Neuronal stem cell (in vitro differentiated cells): Measurements from ENCODE around the gene NPTXR. TPM values are rescaled to one million over a fixed set of nuclear protein-coding genes. Genes with fewer than 3 reads are reported as not detected.

Source experiments
- DNase-seq: peaks from one replicate; pipeline ENCODE4 v3.0.0-alpha.2; 2013; ENCODE audit warnings: low spot score
- H2AFZ ChIP-seq: one replicate; pipeline ENCODE4 v1.6.1; 2013; ENCODE audit warnings: mild to moderate bottlenecking, low read length, inconsistent platforms
- H2AK5ac ChIP-seq: 2 replicates; pipeline ENCODE4 v1.6.1; 2013; ENCODE audit warnings: low read depth, mild to moderate bottlenecking, inconsistent platforms, low read length, moderate library complexity, mixed read lengths
- H2BK120ac ChIP-seq: 2 replicates; pipeline ENCODE4 v1.6.1; 2013; ENCODE audit warnings: low read depth, mild to moderate bottlenecking, inconsistent platforms, low read length, moderate library complexity, mixed read lengths
- H2BK12ac ChIP-seq: one replicate; pipeline ENCODE4 v1.6.1; 2013; ENCODE audit warnings: low read length, inconsistent platforms
- H2BK15ac ChIP-seq: 2 replicates; pipeline ENCODE4 v1.6.1; 2013; ENCODE audit warnings: mild to moderate bottlenecking, low read length, inconsistent platforms, mixed read lengths
- H2BK5ac ChIP-seq: one replicate; pipeline ENCODE4 v1.6.1; 2013; ENCODE audit warnings: inconsistent platforms, mild to moderate bottlenecking, low read length, moderate library complexity
- H3K14ac ChIP-seq: one replicate; pipeline ENCODE4 v1.6.1; 2013; ENCODE audit warnings: low read length, inconsistent platforms
- H3K18ac ChIP-seq: 2 replicates; pipeline ENCODE4 v1.6.1; 2013; ENCODE audit warnings: low read length, inconsistent platforms
- H3K23ac ChIP-seq: 2 replicates; pipeline ENCODE4 v1.6.1; 2013; ENCODE audit warnings: low read depth, mild to moderate bottlenecking, mixed read lengths, low read length, inconsistent platforms; ENCODE audit not compliant: poor library complexity
- H3K27ac ChIP-seq: replicated peaks from 3 replicates; pipeline ENCODE4 v1.5.1; 2013; ENCODE audit warnings: low read length, inconsistent platforms
- H3K27me3 ChIP-seq, 3 experiments: 2 replicates each; pipeline ENCODE4 v1.6.1; 2013; ENCODE audit warnings: low read length in 3 of 3, mild to moderate bottlenecking in 2 of 3, inconsistent platforms in 1 of 3, low read depth in 1 of 3, mixed read lengths in 1 of 3, moderate library complexity in 1 of 3; ENCODE audit not compliant: control insufficient read depth in 3 of 3, insufficient read depth in 3 of 3
- H3K36me3 ChIP-seq, 2 donors: replicated peaks in 1 of 2; 2 replicates each; pipeline ENCODE4 v1.6.1; 2013; ENCODE audit warnings: low read length in 2 of 2; ENCODE audit not compliant: control insufficient read depth in 2 of 2, insufficient read depth in 2 of 2
- H3K4ac ChIP-seq: 2 replicates; pipeline ENCODE4 v1.6.1; 2013; ENCODE audit warnings: inconsistent platforms, mild to moderate bottlenecking, low read length, moderate library complexity
- H3K4me1 ChIP-seq, 2 donors: 1 replicate in 1 of 2; 2 replicates in 1 of 2; pipeline ENCODE4 v1.6.1; 2013; ENCODE audit warnings: low read length in 2 of 2, low read depth in 1 of 2; ENCODE audit not compliant: control insufficient read depth in 2 of 2, insufficient read depth in 1 of 2
- H3K4me2 ChIP-seq: one replicate; pipeline ENCODE4 v1.6.1; 2013; ENCODE audit warnings: mild to moderate bottlenecking, low read length, inconsistent platforms; ENCODE audit not compliant: insufficient read depth, poor library complexity, severe bottlenecking
- H3K4me3 ChIP-seq, 2 donors: 2 replicates each; pipeline ENCODE4 v1.5.1; 2013; ENCODE audit warnings: low read length in 2 of 2, mild to moderate bottlenecking in 2 of 2, inconsistent platforms in 1 of 2, moderate library complexity in 1 of 2
- H3K79me1 ChIP-seq: one replicate; pipeline ENCODE4 v1.6.1; 2013; ENCODE audit warnings: low read depth, mild to moderate bottlenecking, inconsistent platforms, low read length, moderate library complexity
- H3K9ac ChIP-seq: one replicate; pipeline ENCODE4 v1.6.1; 2013; ENCODE audit warnings: mild to moderate bottlenecking, low read depth, low read length, inconsistent platforms; ENCODE audit not compliant: poor library complexity
- H3K9me3 ChIP-seq, 2 donors: replicated peaks in 1 of 2; 2 replicates each; pipeline versions ENCODE3 to v1.6.1; 2013; ENCODE audit warnings: low read length in 2 of 2, mild to moderate bottlenecking in 2 of 2, inconsistent platforms in 1 of 2, low read depth in 1 of 2, mixed read lengths in 1 of 2, moderate library complexity in 1 of 2; ENCODE audit not compliant: control insufficient read depth in 2 of 2, insufficient read depth in 1 of 2
- H4K8ac ChIP-seq: one replicate; pipeline ENCODE4 v1.6.1; 2013; ENCODE audit warnings: low read depth, mild to moderate bottlenecking, inconsistent platforms, low read length, moderate library complexity
- H4K91ac ChIP-seq: one replicate; pipeline ENCODE4 v1.6.1; 2013; ENCODE audit warnings: low read length, low read depth, mild to moderate bottlenecking, inconsistent platforms; ENCODE audit not compliant: poor library complexity
- WGBS, 2 donors: extraction: QIAGEN DNeasy Blood & Tissue Kit; methylation state at CpG; one replicate each; pipeline ENCODE4 v1.1.7; 2013; ENCODE audit warnings: missing lambda C conversion rate in 2 of 2, mixed read lengths in 1 of 2; ENCODE audit not compliant: insufficient read length in 2 of 2, insufficient replicate concordance in 1 of 2; ENCODE audit errors: extremely low coverage in 2 of 2; 5-methylcytosine and 5-hydroxymethylcytosine counted together
- polyA plus RNA-seq, 2 experiments: library from polyadenylated mRNA; stranded (reverse); fragments of 200-250 nt; gene quantifications; one replicate each; pipeline ENCODE4 v1.2.3, GENCODE V29; 2013

The NPTXR gene
- 3.7 TPM for polyA plus RNA-seq (2013, experiment 1 of 2)
- polyA plus RNA-seq (2013, experiment 2 of 2) = 3.7 TPM

GRCh38 chr22:38843657-38844314 is at the start of gene NPTXR:
Gene NPTXR, minus strand, starts transcription at chr22:38844028.
- H3K36me3 ChIP-seq = no peaks in the 10 kb centered on the region
- no peak within 1 kb of the TSS for H4K91ac ChIP-seq
- peak within 1 kb of the TSS; percentile 88 for H2BK12ac ChIP-seq
- peak; percentile 54 for DNase-seq
- peak within 1 kb of the TSS; percentile 90 for H3K4me2 ChIP-seq
- WGBS, 2 donors = no CpG with 5 or more reads among the region's 105 CpGs
- H2BK5ac ChIP-seq = no peak within 1 kb of the TSS
- no peaks in the 10 kb centered on the region for H3K9me3 ChIP-seq
- peak within 1 kb of the TSS; percentile 98 for H3K18ac ChIP-seq
- H2AFZ ChIP-seq = peak within 1 kb of the TSS; percentile 92
- no peak within 1 kb of the TSS for H4K8ac ChIP-seq
- no peaks in the 10 kb centered on the region for H3K4me1 ChIP-seq
- peaks cover 4% of the 10 kb centered on the region for H3K79me1 ChIP-seq
- H2BK120ac ChIP-seq = no peak within 1 kb of the TSS
- H2BK15ac ChIP-seq = peak within 1 kb of the TSS; percentile 60
- H2AK5ac ChIP-seq = peak within 1 kb of the TSS; percentile 90
- peak within 1 kb of the TSS; percentile 10 for H3K27ac ChIP-seq
- peak within 1 kb of the TSS; percentile 43 to 80 for H3K4me3 ChIP-seq
- H3K9ac ChIP-seq = peak within 1 kb of the TSS; percentile 79
- H3K27me3 ChIP-seq = peaks cover 3 to 87% (median 36%) of the 10 kb centered on the region in 3 experiments
- H3K23ac ChIP-seq = peak within 1 kb of the TSS; percentile 69
- H3K14ac ChIP-seq = peak within 1 kb of the TSS; percentile 50
- no peak within 1 kb of the TSS for H3K4ac ChIP-seq

GRCh38 chr22:38891256-38891655 is 47.4 kb upstream of the NPTXR start:
- Histone ChIP-seq H4K91ac (no peak overlapping the region), H3K23ac (no peak overlapping the region), H3K9me3 (no peaks in the 10 kb centered on the region), H2BK15ac (no peak overlapping the region), H3K4me3 (no peak overlapping the region), H3K14ac (no peak overlapping the region), H2BK120ac (no peak overlapping the region), H4K8ac (no peak overlapping the region), H2AK5ac (no peak overlapping the region), H2AFZ (no peak overlapping the region), H3K79me1 (no peaks in the 10 kb centered on the region), H3K4ac (no peak overlapping the region), H3K36me3 (no peaks in the 10 kb centered on the region), H3K4me2 (no peak overlapping the region), H3K4me1 (peaks cover 0 to 1% of the 10 kb centered on the region in 2 donors), H3K27me3 (peaks cover 0 to 7% (median 0%) of the 10 kb centered on the region in 3 experiments), H3K27ac (no peak overlapping the region), H2BK12ac (no peak overlapping the region), H3K18ac (no peak overlapping the region), H3K9ac (no peak overlapping the region), H2BK5ac (no peak overlapping the region)
- no CpG with 5 or more reads among the region's 9 CpGs for WGBS, 2 donors
- no peak for DNase-seq

- Histone ChIP-seq H2BK15ac (no peak overlapping the region), H4K8ac (no peak overlapping the region), H3K36me3 (no peaks in the 10 kb centered on the region), H3K9ac (no peak overlapping the region), H3K14ac (no peak overlapping the region), H3K27ac (no peak overlapping the region), H3K4me3 (no peak overlapping the region), H3K18ac (no peak overlapping the region), H2AFZ (no peak overlapping the region), H3K79me1 (no peaks in the 10 kb centered on the region), H3K9me3 (no peaks in the 10 kb centered on the region), H2AK5ac (no peak overlapping the region), H3K4ac (no peak overlapping the region), H3K4me2 (no peak overlapping the region), H3K4me1 (peaks cover 0 to 1% of the 10 kb centered on the region in 2 donors), H2BK5ac (no peak overlapping the region), H2BK120ac (no peak overlapping the region), H4K91ac (no peak overlapping the region), H3K23ac (no peak overlapping the region), H3K27me3 (peaks cover 0 to 7% (median 0%) of the 10 kb centered on the region in 3 experiments), H2BK12ac (no peak overlapping the region)
- DNase-seq = no peak
- WGBS, 2 donors = no CpG with 5 or more reads among the region's 5 CpGs
Observed at GRCh38 chr22:38890377-38890776, 46.5 kb upstream of the NPTXR start.

- no peak overlapping the region for H3K4ac ChIP-seq
- H3K27ac ChIP-seq = no peak overlapping the region
- H2BK120ac ChIP-seq = no peak overlapping the region
- no peak overlapping the region for H2BK5ac ChIP-seq
- H2BK12ac ChIP-seq = no peak overlapping the region
- H3K4me2 ChIP-seq = no peak overlapping the region
- no peak overlapping the region for H4K8ac ChIP-seq
- H3K9me3 ChIP-seq = no peaks in the 10 kb centered on the region
- DNase-seq = no peak
- no peaks in the 10 kb centered on the region for H3K79me1 ChIP-seq
- H4K91ac ChIP-seq = no peak overlapping the region
- WGBS, 2 donors = no CpG with 5 or more reads among the region's 5 CpGs
- H3K4me3 ChIP-seq = no peak overlapping the region
- no peaks in the 10 kb centered on the region for H3K36me3 ChIP-seq
- H3K27me3 ChIP-seq = peaks cover 0 to 17% (median 0%) of the 10 kb centered on the region in 3 experiments
- H3K9ac ChIP-seq = no peak overlapping the region
- no peak overlapping the region for H3K23ac ChIP-seq
- no peak overlapping the region for H3K14ac ChIP-seq
- peaks cover 0 to 3% of the 10 kb centered on the region in 2 donors for H3K4me1 ChIP-seq
- H2AFZ ChIP-seq = no peak overlapping the region
- no peak overlapping the region for H3K18ac ChIP-seq
- H2AK5ac ChIP-seq = no peak overlapping the region
- no peak overlapping the region for H2BK15ac ChIP-seq
Observed at GRCh38 chr22:38886333-38886732, 42.5 kb upstream of the NPTXR start.
